Mucosa of gallbladder (tissue), 1 donor: ENCODE measurements around the gene LAS1L. TPM values are rescaled to one million over a fixed set of nuclear protein-coding genes. Genes with fewer than 3 reads are reported as not detected.
"Not testable (repeated sequence)": the region's sequence is repeated elsewhere in the genome, so short reads cannot be mapped to it uniquely, and the experiment has no call there.

Source experiments
- DNase-seq: peaks from one replicate; pipeline ENCODE4 v3.0.0-alpha.2; 2020; ENCODE audit warnings: low spot score
- total RNA-seq: library from RNA; stranded (reverse); gene quantifications from one replicate; pipeline ENCODE4 v1.2.1, GENCODE V29; 2021
- donor health status: DM: no; HTN: no; CAD: no.

The LAS1L gene
- total RNA-seq: 24.6 TPM

- peak; percentile 93 for DNase-seq
These were observed at the start of gene LAS1L for GRCh38 chrX:65534450-65535292. Gene LAS1L (minus strand): TSS chrX:65534787. CDS start chrX:65534715, 72 bp downstream.

GRCh38 chrX:65582450-65583082 is 48.0 kb upstream of the LAS1L start:
- no peak for DNase-seq

- DNase-seq: peak; percentile 70
These were observed 47.2 kb upstream of the LAS1L start for GRCh38 chrX:65581661-65582339.

GRCh38 chrX:65578346-65578745 is 43.8 kb upstream of the LAS1L start:
- DNase-seq: no peak

GRCh38 chrX:65576160-65576559 is 41.6 kb upstream of the LAS1L start:
- no peak for DNase-seq

GRCh38 chrX:65575022-65575421 is 40.4 kb upstream of the LAS1L start:
- no peak for DNase-seq

- DNase-seq: no peak
These were observed 39.8 kb upstream of the LAS1L start for GRCh38 chrX:65574356-65574755.

- DNase-seq: no peak
These were observed 38.4 kb upstream of the LAS1L start for GRCh38 chrX:65572971-65573370.

- DNase-seq: not testable (repeated sequence)
These were observed 28.3 kb upstream of the LAS1L start for GRCh38 chrX:65562850-65563249.

- no peak for DNase-seq
These were observed 17.1 kb upstream of the LAS1L start for GRCh38 chrX:65551489-65552339.

GRCh38 chrX:65551086-65551485 is 16.5 kb upstream of the LAS1L start:
- DNase-seq: no peak

- no peak for DNase-seq
These were observed 10.9 kb upstream of the LAS1L start for GRCh38 chrX:65545456-65545855.

- no peak for DNase-seq
These were observed 2.6 kb upstream of the LAS1L start for GRCh38 chrX:65537229-65537628.

- DNase-seq: no peak
These were observed 1.7 kb upstream of the LAS1L start for GRCh38 chrX:65536291-65536690.

GRCh38 chrX:65532016-65532415 is 2.6 kb downstream of the LAS1L start:
- DNase-seq: no peak

GRCh38 chrX:65528705-65529340 is 5.8 kb downstream of the LAS1L start:
- DNase-seq: peak; percentile 40

GRCh38 chrX:65528293-65528692 is 6.3 kb downstream of the LAS1L start:
- DNase-seq: no peak

GRCh38 chrX:65524139-65524538 is 10.4 kb downstream of the LAS1L start:
- DNase-seq: no peak

- no peak for DNase-seq
These were observed 11.7 kb downstream of the LAS1L start for GRCh38 chrX:65522739-65523372.

GRCh38 chrX:65519530-65519929 is 15.1 kb downstream of the LAS1L start:
- DNase-seq: not testable (repeated sequence)

- not testable (repeated sequence) for DNase-seq
These were observed 15.6 kb downstream of the LAS1L start for GRCh38 chrX:65518980-65519379.
